GM12874 (cell line): ENCODE measurements around the gene IGFL2.

Experiments
- TF ChIP-seq, protein P1 (sequence below): IDR thresholded peaks from 2 replicates; pipeline ENCODE4 v1.5.1; 2011; ENCODE audit warnings: low read depth, mild to moderate bottlenecking, control low read depth, low read length, moderate library complexity; ENCODE audit not compliant: insufficient read depth

Gene IGFL2

DNA sequence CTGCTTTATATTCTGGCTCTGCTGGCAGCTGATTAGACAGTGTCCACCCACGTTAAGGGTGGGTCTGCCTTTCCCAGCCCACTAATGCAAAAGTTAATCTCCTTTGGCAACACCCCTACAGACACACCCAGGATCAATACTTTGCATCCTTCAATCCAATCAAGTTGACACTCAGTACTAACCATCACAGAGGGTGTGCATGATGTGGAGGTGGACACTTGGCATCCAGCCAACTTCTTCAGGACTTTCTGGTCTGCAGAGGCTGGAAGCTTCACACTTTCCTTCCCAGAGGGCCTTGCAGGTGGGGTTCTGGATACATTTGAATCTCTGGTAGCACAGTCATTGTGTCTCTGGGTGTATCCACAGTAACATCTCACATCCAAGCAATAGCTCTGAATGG, 62.6 kb downstream of the IGFL2 start:
- TF ChIP-seq, protein P1, sequence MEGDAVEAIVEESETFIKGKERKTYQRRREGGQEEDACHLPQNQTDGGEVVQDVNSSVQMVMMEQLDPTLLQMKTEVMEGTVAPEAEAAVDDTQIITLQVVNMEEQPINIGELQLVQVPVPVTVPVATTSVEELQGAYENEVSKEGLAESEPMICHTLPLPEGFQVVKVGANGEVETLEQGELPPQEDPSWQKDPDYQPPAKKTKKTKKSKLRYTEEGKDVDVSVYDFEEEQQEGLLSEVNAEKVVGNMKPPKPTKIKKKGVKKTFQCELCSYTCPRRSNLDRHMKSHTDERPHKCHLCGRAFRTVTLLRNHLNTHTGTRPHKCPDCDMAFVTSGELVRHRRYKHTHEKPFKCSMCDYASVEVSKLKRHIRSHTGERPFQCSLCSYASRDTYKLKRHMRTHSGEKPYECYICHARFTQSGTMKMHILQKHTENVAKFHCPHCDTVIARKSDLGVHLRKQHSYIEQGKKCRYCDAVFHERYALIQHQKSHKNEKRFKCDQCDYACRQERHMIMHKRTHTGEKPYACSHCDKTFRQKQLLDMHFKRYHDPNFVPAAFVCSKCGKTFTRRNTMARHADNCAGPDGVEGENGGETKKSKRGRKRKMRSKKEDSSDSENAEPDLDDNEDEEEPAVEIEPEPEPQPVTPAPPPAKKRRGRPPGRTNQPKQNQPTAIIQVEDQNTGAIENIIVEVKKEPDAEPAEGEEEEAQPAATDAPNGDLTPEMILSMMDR = no peak
